ENCODE measurements around the gene TMEM132D. TPM values are rescaled to one million over a fixed set of nuclear protein-coding genes. Genes with fewer than 3 reads are reported as not detected.

The TMEM132D gene
- polyA plus RNA-seq, 4 donors: 0.10 to 0.21 TPM; not detected in 2

DNA sequence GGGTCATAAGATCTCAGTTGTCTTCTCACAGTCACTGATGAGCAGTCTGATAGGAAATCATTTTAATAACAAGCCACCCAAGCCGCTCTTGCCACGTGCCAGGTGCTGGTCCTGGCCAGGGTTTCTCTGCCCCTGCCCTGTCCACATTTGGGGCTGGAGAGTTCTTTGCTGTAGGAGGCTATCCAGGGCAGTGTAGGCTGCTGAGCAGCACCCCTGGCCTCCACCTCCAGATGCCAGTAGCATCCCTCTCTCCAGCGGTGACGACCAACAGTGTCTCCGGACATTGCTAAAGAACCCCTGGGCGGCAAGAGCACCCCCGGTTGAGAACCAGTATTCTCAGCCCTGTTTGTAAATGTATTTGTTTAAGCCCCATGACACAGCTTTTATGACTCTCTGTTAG lies 806.9 kb downstream of the TMEM132D start:
- H3K27ac ChIP-seq (ENCODE audit: low read depth in 1 of 3, low read length in 2 of 3): no peak overlapping the region
- H3K4me3 ChIP-seq (ENCODE audit: low read depth in 1 of 3, low read length in 3 of 3): no peak overlapping the region
- no peaks in the 10 kb centered on the region for H3K4me1 ChIP-seq (ENCODE audit: control insufficient read depth in 3 of 3, insufficient read depth in 2 of 3, low read depth in 1 of 3, low read length in 2 of 3)
- H3K36me3 ChIP-seq (ENCODE audit: control insufficient read depth in 3 of 3, insufficient read depth in 2 of 3, low read depth in 1 of 3, low read length in 3 of 3): no peaks in the 10 kb centered on the region
- 83 to 86% (median 86%) methylated on average over 7 of the region's 7 CpGs for WGBS, 3 donors
- FAIRE-seq: no peak
- peaks cover 0 to 7% of the 10 kb centered on the region in 2 donors for H3K9me3 ChIP-seq (ENCODE audit: control insufficient read depth in 2 of 2, insufficient read depth in 1 of 2, low read depth in 1 of 2, low read length in 1 of 2)
- no peaks in the 10 kb centered on the region for H3K27me3 ChIP-seq (ENCODE audit: control insufficient read depth in 3 of 3, insufficient read depth in 3 of 3, low read length in 3 of 3)
- no peak for DNase-seq

DNA sequence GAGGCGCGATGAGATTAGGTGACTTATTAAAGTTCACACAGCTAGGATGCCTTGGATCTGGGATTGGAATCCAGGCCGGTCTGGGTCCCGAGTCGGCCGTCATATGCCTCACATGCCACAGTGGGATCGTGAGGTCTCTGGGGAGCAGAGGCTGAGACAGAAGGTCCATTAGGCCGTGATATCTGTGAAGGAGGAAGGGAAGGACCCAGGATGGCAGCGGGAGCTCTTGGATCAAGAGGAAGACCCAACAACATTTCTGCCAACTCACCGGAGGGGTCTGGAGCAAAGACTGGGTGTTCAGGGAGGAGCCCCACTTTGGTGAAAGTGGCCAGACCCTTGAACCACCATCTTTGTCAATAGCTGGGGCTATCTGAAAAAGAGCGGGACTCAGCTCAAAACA lies 807.6 kb downstream of the TMEM132D start:
- Histone ChIP-seq H3K4me3 (ENCODE audit: low read depth in 1 of 3, low read length in 3 of 3) (no peak overlapping the region), H3K36me3 (ENCODE audit: control insufficient read depth in 3 of 3, insufficient read depth in 2 of 3, low read depth in 1 of 3, low read length in 3 of 3) (no peaks in the 10 kb centered on the region), H3K27ac (ENCODE audit: low read depth in 1 of 3, low read length in 2 of 3) (no peak overlapping the region), H3K4me1 (ENCODE audit: control insufficient read depth in 3 of 3, insufficient read depth in 2 of 3, low read depth in 1 of 3, low read length in 2 of 3) (no peaks in the 10 kb centered on the region), H3K27me3 (ENCODE audit: control insufficient read depth in 3 of 3, insufficient read depth in 3 of 3, low read length in 3 of 3) (no peaks in the 10 kb centered on the region), H3K9me3 (ENCODE audit: control insufficient read depth in 2 of 2, insufficient read depth in 1 of 2, low read depth in 1 of 2, low read length in 1 of 2) (peaks cover 0 to 6% of the 10 kb centered on the region in 2 donors)
- no peak for FAIRE-seq
- 90 to 93% (median 92%) methylated on average over 11 of the region's 11 CpGs for WGBS, 3 donors
- no peak for DNase-seq

DNA sequence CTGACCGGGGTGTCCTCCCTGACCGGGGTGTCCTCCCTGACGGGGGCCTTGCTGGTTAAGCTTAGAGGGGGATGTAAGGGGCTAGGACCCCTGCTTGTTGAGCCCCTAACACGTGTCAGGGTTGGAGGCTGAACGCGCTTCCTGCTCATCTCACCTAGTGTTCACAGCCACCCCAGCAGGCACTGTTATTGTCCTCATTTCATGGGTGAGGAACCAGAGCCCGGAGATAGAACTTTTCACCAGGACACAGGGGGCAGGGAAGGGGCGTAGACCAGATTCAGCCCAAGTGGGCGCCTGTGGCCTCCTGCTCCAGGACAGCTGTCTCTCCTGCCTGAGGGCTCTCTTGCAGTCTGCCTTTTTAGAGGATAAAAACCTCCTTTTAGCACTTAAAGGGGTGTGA lies 814.2 kb downstream of the TMEM132D start:
- H3K4me1 ChIP-seq (ENCODE audit: control insufficient read depth in 3 of 3, insufficient read depth in 2 of 3, low read depth in 1 of 3, low read length in 2 of 3): no peaks in the 10 kb centered on the region
- no peaks in the 10 kb centered on the region for H3K9me3 ChIP-seq (ENCODE audit: control insufficient read depth in 2 of 2, insufficient read depth in 1 of 2, low read depth in 1 of 2, low read length in 1 of 2)
- H3K27me3 ChIP-seq (ENCODE audit: control insufficient read depth in 3 of 3, insufficient read depth in 3 of 3, low read length in 3 of 3): no peaks in the 10 kb centered on the region
- H3K36me3 ChIP-seq (ENCODE audit: control insufficient read depth in 3 of 3, insufficient read depth in 2 of 3, low read depth in 1 of 3, low read length in 3 of 3): no peaks in the 10 kb centered on the region
- no peak overlapping the region for H3K27ac ChIP-seq (ENCODE audit: low read depth in 1 of 3, low read length in 2 of 3)
- WGBS, 3 donors: 83 to 87% (median 87%) methylated on average over 9 of the region's 9 CpGs
- no peak for FAIRE-seq
- no peak overlapping the region for H3K4me3 ChIP-seq (ENCODE audit: low read depth in 1 of 3, low read length in 3 of 3)
- no peak for DNase-seq

DNA sequence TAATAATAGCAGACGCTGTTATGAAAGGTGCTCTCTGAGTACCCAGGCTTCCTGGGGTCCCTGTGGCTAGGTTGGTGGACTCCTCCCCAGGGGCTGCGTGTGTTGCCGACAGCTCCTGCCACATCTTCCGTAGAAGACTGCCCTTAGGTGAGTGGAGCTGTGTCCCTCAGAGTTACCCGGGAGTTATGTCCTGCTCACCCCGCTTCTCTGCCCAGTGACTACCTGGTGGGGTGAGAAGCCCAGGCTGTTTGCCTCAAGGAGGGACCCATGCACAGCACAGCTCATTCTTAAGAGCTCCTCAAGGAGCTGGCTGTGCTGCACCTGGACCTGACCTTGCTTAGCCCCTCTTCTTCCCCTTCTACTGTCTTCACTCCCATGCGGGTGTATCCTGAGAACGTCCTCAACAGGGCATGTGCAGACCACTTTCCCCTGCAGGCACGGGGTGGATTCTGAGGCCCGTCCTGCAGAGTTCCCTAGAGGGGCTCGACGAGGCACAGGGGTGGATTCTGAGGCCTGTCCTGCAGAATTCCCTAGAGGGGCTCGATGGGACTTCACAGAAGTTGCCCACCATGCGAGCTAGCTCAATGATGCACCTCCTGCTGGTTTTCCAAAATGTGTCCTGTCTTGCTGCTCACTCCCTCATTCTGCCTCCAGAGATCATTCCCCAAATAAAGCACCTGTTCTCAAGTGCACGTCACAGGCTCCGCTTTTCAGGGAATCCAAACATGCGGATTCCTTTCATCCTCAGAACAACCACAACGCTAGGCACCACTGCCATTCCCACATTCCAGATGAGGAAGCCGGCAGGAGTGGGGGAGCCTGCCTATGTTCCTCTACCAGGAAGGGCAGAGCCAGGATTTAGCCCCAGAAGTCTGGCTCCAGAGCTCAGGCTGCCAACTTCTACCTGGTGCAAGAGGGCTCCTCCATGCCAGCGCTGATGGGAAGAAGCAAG lies 818.7 kb downstream of the TMEM132D start:
- 78 to 92% (median 84%) methylated on average over 20 of the region's 20 CpGs for WGBS, 3 donors

DNA sequence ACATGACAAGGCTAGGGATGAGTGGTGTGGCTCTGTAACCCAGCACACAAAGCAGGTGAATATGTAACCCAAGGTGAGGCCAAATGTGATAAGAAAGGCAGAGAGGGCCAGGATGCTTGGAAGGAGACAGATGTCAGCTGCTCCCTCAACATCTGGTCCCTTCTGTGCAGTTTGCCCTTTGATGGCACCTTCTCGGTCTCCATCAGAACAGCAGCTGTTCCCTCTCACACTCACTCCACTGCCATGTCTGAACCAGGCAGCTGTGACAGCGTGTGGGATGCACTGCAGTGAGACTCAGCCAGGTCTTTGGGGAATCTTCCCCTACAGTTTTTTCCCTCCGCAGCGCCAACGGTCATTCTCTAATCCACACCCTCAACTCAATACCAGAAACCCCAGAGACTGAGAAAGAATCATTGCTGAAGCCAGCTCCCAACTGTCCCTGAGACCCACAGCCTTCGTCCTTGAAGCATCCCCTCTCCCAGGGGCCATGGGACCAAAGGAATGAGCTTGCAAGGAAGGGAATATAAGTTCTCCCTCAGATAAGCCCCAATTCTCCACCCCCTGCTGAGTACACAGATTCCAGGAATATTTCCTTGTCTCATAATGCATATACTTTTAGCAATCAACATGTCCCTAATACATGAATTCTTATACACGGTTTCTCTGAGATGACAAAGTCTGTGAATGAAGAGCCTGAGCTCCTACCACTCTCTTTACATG lies 820.5 kb downstream of the TMEM132D start:
- no peak for DNase-seq
- Histone ChIP-seq H3K4me1 (ENCODE audit: control insufficient read depth in 3 of 3, insufficient read depth in 2 of 3, low read depth in 1 of 3, low read length in 2 of 3) (no peaks in the 10 kb centered on the region), H3K36me3 (ENCODE audit: control insufficient read depth in 3 of 3, insufficient read depth in 2 of 3, low read depth in 1 of 3, low read length in 3 of 3) (no peaks in the 10 kb centered on the region), H3K4me3 (ENCODE audit: low read depth in 1 of 3, low read length in 3 of 3) (no peak overlapping the region), H3K27me3 (ENCODE audit: control insufficient read depth in 3 of 3, insufficient read depth in 3 of 3, low read length in 3 of 3) (no peaks in the 10 kb centered on the region), H3K9me3 (ENCODE audit: control insufficient read depth in 2 of 2, insufficient read depth in 1 of 2, low read depth in 1 of 2, low read length in 1 of 2) (no peaks in the 10 kb centered on the region), H3K27ac (ENCODE audit: low read depth in 1 of 3, low read length in 2 of 3) (no peak overlapping the region)
- no peak for FAIRE-seq
- WGBS, 3 donors: 54 to 65% (median 61%) methylated on average over 7 of the region's 7 CpGs

More for the DNA sequence above, 818.7 kb downstream of the TMEM132D start:
- Histone ChIP-seq H3K9me3 (ENCODE audit: control insufficient read depth in 2 of 2, insufficient read depth in 1 of 2, low read depth in 1 of 2, low read length in 1 of 2) (no peaks in the 10 kb centered on the region), H3K4me1 (ENCODE audit: control insufficient read depth in 3 of 3, insufficient read depth in 2 of 3, low read depth in 1 of 3, low read length in 2 of 3) (no peaks in the 10 kb centered on the region), H3K27me3 (ENCODE audit: control insufficient read depth in 3 of 3, insufficient read depth in 3 of 3, low read length in 3 of 3) (no peaks in the 10 kb centered on the region), H3K27ac (ENCODE audit: low read depth in 1 of 3, low read length in 2 of 3) (no peak overlapping the region), H3K36me3 (ENCODE audit: control insufficient read depth in 3 of 3, insufficient read depth in 2 of 3, low read depth in 1 of 3, low read length in 3 of 3) (no peaks in the 10 kb centered on the region), H3K4me3 (ENCODE audit: low read depth in 1 of 3, low read length in 3 of 3) (no peak overlapping the region)
- no peak for FAIRE-seq
- no peak for DNase-seq

DNA sequence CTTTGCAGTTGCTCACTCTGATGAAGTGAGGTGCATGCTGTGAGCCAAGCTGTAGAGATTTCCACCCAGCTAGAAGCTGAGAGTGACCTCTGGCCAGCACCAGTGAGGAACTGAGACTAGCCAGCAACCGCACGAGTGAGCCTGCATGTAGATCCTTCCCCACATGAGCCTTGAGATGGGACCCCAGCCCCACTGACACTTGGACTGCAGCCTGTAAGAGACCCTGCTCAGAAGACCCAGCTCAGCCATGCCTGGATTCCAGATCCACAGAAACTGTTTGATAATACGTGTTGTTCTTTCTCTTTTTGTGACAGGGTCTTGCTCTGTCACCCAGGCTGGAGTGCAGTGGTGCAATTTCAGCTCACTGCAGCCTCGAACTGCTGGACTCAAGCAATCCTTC lies 821.4 kb downstream of the TMEM132D start:
- H3K36me3 ChIP-seq (ENCODE audit: control insufficient read depth in 3 of 3, insufficient read depth in 2 of 3, low read depth in 1 of 3, low read length in 3 of 3): no peaks in the 10 kb centered on the region
- FAIRE-seq (no peak), DNase-seq (no peak)
- 60 to 73% (median 71%) methylated on average over 4 of the region's 4 CpGs for WGBS, 3 donors
- no peak overlapping the region for H3K27ac ChIP-seq (ENCODE audit: low read depth in 1 of 3, low read length in 2 of 3)
- H3K9me3 ChIP-seq (ENCODE audit: control insufficient read depth in 2 of 2, insufficient read depth in 1 of 2, low read depth in 1 of 2, low read length in 1 of 2): no peaks in the 10 kb centered on the region
- no peaks in the 10 kb centered on the region for H3K27me3 ChIP-seq (ENCODE audit: control insufficient read depth in 3 of 3, insufficient read depth in 3 of 3, low read length in 3 of 3)
- H3K4me1 ChIP-seq (ENCODE audit: control insufficient read depth in 3 of 3, insufficient read depth in 2 of 3, low read depth in 1 of 3, low read length in 2 of 3): no peaks in the 10 kb centered on the region
- H3K4me3 ChIP-seq (ENCODE audit: low read depth in 1 of 3, low read length in 3 of 3): no peak overlapping the region

DNA sequence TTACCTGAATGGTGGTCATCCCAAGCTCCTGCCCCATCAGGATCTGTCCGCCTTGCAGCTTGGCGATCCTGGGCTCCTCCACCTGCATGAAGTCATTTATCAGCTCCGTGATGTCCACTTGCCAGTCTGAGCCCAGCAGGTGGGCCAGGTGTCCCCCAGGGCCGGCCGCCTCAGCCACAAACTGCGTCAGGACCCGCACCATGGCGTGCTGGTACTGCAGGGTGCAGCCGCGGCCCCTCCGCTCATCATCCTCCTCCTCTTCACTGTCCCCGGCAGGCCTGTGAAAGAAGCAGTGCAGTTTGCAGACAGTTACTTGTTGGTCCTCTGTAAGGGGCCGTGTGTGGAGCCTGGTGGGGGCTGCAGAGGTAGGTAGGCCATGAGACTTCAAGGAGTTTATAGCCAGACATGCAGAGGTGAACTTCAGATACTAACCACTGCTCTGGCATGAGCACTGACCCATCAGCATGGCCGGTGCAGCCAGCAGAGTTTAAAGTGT lies 822.0 kb downstream of the TMEM132D start:
- FAIRE-seq (no peak), DNase-seq (no peak)
- no peak overlapping the region for H3K27ac ChIP-seq (ENCODE audit: low read depth in 1 of 3, low read length in 2 of 3)
- H3K27me3 ChIP-seq (ENCODE audit: control insufficient read depth in 3 of 3, insufficient read depth in 3 of 3, low read length in 3 of 3): no peaks in the 10 kb centered on the region
- no peaks in the 10 kb centered on the region for H3K4me1 ChIP-seq (ENCODE audit: control insufficient read depth in 3 of 3, insufficient read depth in 2 of 3, low read depth in 1 of 3, low read length in 2 of 3)
- 86 to 90% (median 89%) methylated on average over 14 of the region's 14 CpGs for WGBS, 3 donors
- H3K36me3 ChIP-seq (ENCODE audit: control insufficient read depth in 3 of 3, insufficient read depth in 2 of 3, low read depth in 1 of 3, low read length in 3 of 3): no peaks in the 10 kb centered on the region
- no peak overlapping the region for H3K4me3 ChIP-seq (ENCODE audit: low read depth in 1 of 3, low read length in 3 of 3)
- H3K9me3 ChIP-seq (ENCODE audit: control insufficient read depth in 2 of 2, insufficient read depth in 1 of 2, low read depth in 1 of 2, low read length in 1 of 2): no peaks in the 10 kb centered on the region

DNA sequence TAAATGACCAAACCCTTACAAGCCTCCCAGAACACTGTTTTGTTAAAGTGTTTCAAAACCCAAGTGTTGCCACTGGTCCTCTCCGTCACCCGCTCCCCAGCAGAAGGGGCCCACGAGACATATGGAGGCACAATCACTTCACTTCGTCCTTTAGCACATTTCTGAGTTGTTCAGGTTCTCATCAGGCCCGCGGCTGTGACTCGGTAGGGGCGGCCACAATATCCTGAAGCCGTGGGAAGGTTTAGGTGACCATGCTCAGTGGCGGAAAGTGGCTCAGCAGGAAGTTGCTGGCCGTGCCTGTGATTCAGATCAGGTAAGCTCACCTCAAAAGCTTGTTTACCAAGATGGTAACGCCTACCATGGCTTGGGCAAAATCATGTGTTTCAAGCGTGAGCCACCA lies 823.0 kb downstream of the TMEM132D start:
- DNase-seq (no peak), FAIRE-seq (no peak)
- no peaks in the 10 kb centered on the region for H3K4me1 ChIP-seq (ENCODE audit: control insufficient read depth in 3 of 3, insufficient read depth in 2 of 3, low read depth in 1 of 3, low read length in 2 of 3)
- no peaks in the 10 kb centered on the region for H3K36me3 ChIP-seq (ENCODE audit: control insufficient read depth in 3 of 3, insufficient read depth in 2 of 3, low read depth in 1 of 3, low read length in 3 of 3)
- H3K27me3 ChIP-seq (ENCODE audit: control insufficient read depth in 3 of 3, insufficient read depth in 3 of 3, low read length in 3 of 3): no peaks in the 10 kb centered on the region
- H3K9me3 ChIP-seq (ENCODE audit: control insufficient read depth in 2 of 2, insufficient read depth in 1 of 2, low read depth in 1 of 2, low read length in 1 of 2): no peaks in the 10 kb centered on the region
- 85 to 88% (median 86%) methylated on average over 13 of the region's 13 CpGs for WGBS, 3 donors
- H3K27ac ChIP-seq (ENCODE audit: low read depth in 1 of 3, low read length in 2 of 3): no peak overlapping the region
- no peak overlapping the region for H3K4me3 ChIP-seq (ENCODE audit: low read depth in 1 of 3, low read length in 3 of 3)
